Tibial nerve (tissue), 4 donors: ENCODE data around the gene HTRA1. TPM values are rescaled to one million over a fixed set of nuclear protein-coding genes. Genes with fewer than 3 reads are reported as not detected.

ENCODE experiments used
- DNase-seq, 2 donors: peaks; one replicate each; pipeline ENCODE4 v3.0.0-alpha.2; 2019; ENCODE audit warnings: low spot score in 2 of 2
- H3K27ac ChIP-seq, 4 donors: fragments of 200-600 bp; sonication (generic) in 3 of 4; one replicate each; pipeline ENCODE4 v1.5.1; 2017 to 2019; ENCODE audit warnings: mild to moderate bottlenecking in 1 of 4
- H3K27me3 ChIP-seq, 2 donors: fragments of 200-600 bp; sonication (generic) in 1 of 2; one replicate each; pipeline versions ENCODE4 v1.5.1 to v1.6.0; 2017 to 2019
- H3K36me3 ChIP-seq, 3 donors: fragments of 200-600 bp; sonication (generic); one replicate each; pipeline ENCODE4 v1.5.1; 2018 to 2019
- H3K4me1 ChIP-seq, 4 donors: fragments of 200-600 bp; sonication (generic) in 3 of 4; one replicate each; pipeline ENCODE4 v1.5.1; 2017 to 2019
- H3K4me3 ChIP-seq, 4 donors: fragments of 200-600 bp; sonication (generic) in 3 of 4; one replicate each; pipeline ENCODE4 v1.5.1; 2017 to 2019; ENCODE audit warnings: mild to moderate bottlenecking in 1 of 4, moderate library complexity in 1 of 4
- H3K9me3 ChIP-seq, 4 donors: fragments of 200-600 bp; sonication (generic) in 3 of 4; one replicate each; pipeline ENCODE4 v1.5.1; 2017 to 2019
- CTCF ChIP-seq, 5 experiments: fragments of 200-600 bp in 3 of 5; fragments of 450-650 bp in 2 of 5; sonication (generic) in 3 of 5; IDR thresholded peaks; one replicate each; pipeline ENCODE4 v1.5.1; 2016 to 2019; ENCODE audit warnings: antibody characterized with exemption in 5 of 5, mild to moderate bottlenecking in 3 of 5, moderate library complexity in 2 of 5
- EP300 ChIP-seq, 2 donors: sonication (generic); formaldehyde crosslinking; IDR thresholded peaks; one replicate each; pipeline ENCODE4 v1.6.1; 2017; ENCODE audit warnings: antibody characterized with exemption in 2 of 2, mild to moderate bottlenecking in 1 of 2
- POLR2A ChIP-seq, 2 donors: fragments of 450-650 bp; IDR thresholded peaks; one replicate each; pipeline ENCODE4 v1.6.1; 2017; ENCODE audit warnings: antibody characterized with exemption in 2 of 2, mild to moderate bottlenecking in 2 of 2, moderate library complexity in 2 of 2
- WGBS, 2 donors: methylation state at CpG; one replicate each; pipeline ENCODE4 v1.1.5; 2018; 5-methylcytosine and 5-hydroxymethylcytosine counted together
- total RNA-seq, 4 donors: library from RNA; depleted of rRNA; stranded (reverse); fragments of >200 nt; gene quantifications; one replicate each; pipeline ENCODE4 v1.1.0, GENCODE V29; 2016

The HTRA1 gene
- total RNA-seq, 4 donors from 2014 or later, result 128 to 183 (median 173) TPM

- Histone ChIP-seq H3K9me3 (no peaks in the 10 kb centered on the region), H3K27me3 (no peaks in the 10 kb centered on the region), H3K36me3 (peaks cover 0 to 31% (median 0%) of the 10 kb centered on the region in 3 donors), H3K4me1 (peaks cover 0 to 53% (median 19%) of the 10 kb centered on the region in 4 donors), H3K4me3 (no peak overlapping the region), H3K27ac (peak overlapping the region in 3 of 4 donors; percentile 44 to 81 (median 66))
- WGBS, 2 donors, result 54 to 59% methylated on average over 12 of the region's 12 CpGs
- TF ChIP-seq CTCF (IDR thresholded peaks at IDR 0.05), result no peak
- no peak for TF ChIP-seq POLR2A (IDR thresholded peaks at IDR 0.05)
- TF ChIP-seq EP300 (IDR thresholded peaks at IDR 0.05), result peak in 1 of 2 donors; percentile 39
- DNase-seq, result peak in 1 of 2 donors; percentile 65
These were observed 34.3 kb downstream of the HTRA1 start for GRCh38 chr10:122495406-122496340.

- TF ChIP-seq CTCF (IDR thresholded peaks at IDR 0.05), result no peak
- TF ChIP-seq EP300 (IDR thresholded peaks at IDR 0.05), result no peak
- no peak for TF ChIP-seq POLR2A (IDR thresholded peaks at IDR 0.05)
- peaks cover 0 to 32% (median 0%) of the 10 kb centered on the region in 3 donors for H3K36me3 ChIP-seq
- H3K4me1 ChIP-seq, result peaks cover 0 to 56% (median 15%) of the 10 kb centered on the region in 4 donors
- 54 to 75% methylated on average over 2 of the region's 2 CpGs for WGBS, 2 donors
- no peaks in the 10 kb centered on the region for H3K9me3 ChIP-seq
- no peak overlapping the region for H3K4me3 ChIP-seq
- no peak overlapping the region for H3K27ac ChIP-seq
- DNase-seq, result no peak
- no peaks in the 10 kb centered on the region for H3K27me3 ChIP-seq
These were observed 35.9 kb downstream of the HTRA1 start for GRCh38 chr10:122497241-122497640.

GRCh38 chr10:122498521-122498920 lies 37.2 kb downstream of the HTRA1 start:
- Histone ChIP-seq H3K27me3 (no peaks in the 10 kb centered on the region), H3K4me3 (no peak overlapping the region), H3K4me1 (peaks cover 0 to 46% (median 15%) of the 10 kb centered on the region in 4 donors), H3K36me3 (peaks cover 0 to 30% (median 0%) of the 10 kb centered on the region in 3 donors), H3K27ac (peak overlapping the region in 3 of 4 donors; percentile 27 to 65 (median 54)), H3K9me3 (no peaks in the 10 kb centered on the region)
- WGBS, 2 donors, result 56 to 82% methylated on average over 5 of the region's 5 CpGs
- TF ChIP-seq EP300 (IDR thresholded peaks at IDR 0.05) (peak in 1 of 2 donors; percentile 29), CTCF (IDR thresholded peaks at IDR 0.05) (no peak)
- no peak for DNase-seq

- Histone ChIP-seq H3K4me1 (peaks cover 0 to 45% (median 16%) of the 10 kb centered on the region in 4 donors), H3K27me3 (no peaks in the 10 kb centered on the region), H3K27ac (peak overlapping the region in 3 of 4 donors; percentile 27 to 65 (median 54)), H3K4me3 (no peak overlapping the region), H3K9me3 (no peaks in the 10 kb centered on the region), H3K36me3 (peaks cover 0 to 25% (median 0%) of the 10 kb centered on the region in 3 donors)
- WGBS, 2 donors, result 42 to 55% methylated on average over 6 to 8 of the region's 8 CpGs
- TF ChIP-seq POLR2A (IDR thresholded peaks at IDR 0.05) (no peak), CTCF (IDR thresholded peaks at IDR 0.05) (no peak), EP300 (IDR thresholded peaks at IDR 0.05) (no peak)
- no peak for DNase-seq
These were observed 37.7 kb downstream of the HTRA1 start for GRCh38 chr10:122499012-122499411.

- Histone ChIP-seq H3K27ac (peak overlapping the region in 2 of 4 donors; percentile 54 to 65), H3K4me3 (no peak overlapping the region), H3K9me3 (no peaks in the 10 kb centered on the region), H3K4me1 (peaks cover 0 to 45% (median 17%) of the 10 kb centered on the region in 4 donors), H3K36me3 (peaks cover 0 to 20% (median 0%) of the 10 kb centered on the region in 3 donors), H3K27me3 (no peaks in the 10 kb centered on the region)
- DNase-seq, result peak in 1 of 2 donors; percentile 66
- TF ChIP-seq EP300 (IDR thresholded peaks at IDR 0.05) (peak in 1 of 2 donors; percentile 55), CTCF (IDR thresholded peaks at IDR 0.05) (no peak)
- WGBS, 2 donors, result 38 to 47% methylated on average over 5 of the region's 5 CpGs
These were observed 38.2 kb downstream of the HTRA1 start for GRCh38 chr10:122499491-122499941.
